ENCODE measurements around the gene RMND5A. TPM values are rescaled to one million over a fixed set of nuclear protein-coding genes. Genes with fewer than 3 reads are reported as not detected.
"Not testable (repeated sequence)": the region's sequence is repeated elsewhere in the genome, so short reads cannot be mapped to it uniquely, and the experiment has no call there.

The RMND5A gene
- total RNA-seq, 1 donor from 2014 or later: 42.0 TPM

GRCh38 chr2:86732040-86732525 lies 12.0 kb downstream of the RMND5A start:
- intact Hi-C loops (cut with micrococcal nuclease); DNase-seq (ENCODE audit: low spot score); H3K36me3 Mint-ChIP-seq (ENCODE audit: low read depth); H3K4me3 Mint-ChIP-seq; H3K27ac Mint-ChIP-seq; H3K4me1 Mint-ChIP-seq (ENCODE audit: low read depth); H3K27me3 Mint-ChIP-seq (ENCODE audit: insufficient read depth); H3K9me3 Mint-ChIP-seq: not testable (repeated sequence)

GRCh38 chr2:86732837-86733236 lies 12.7 kb downstream of the RMND5A start:
- H3K27ac Mint-ChIP-seq; H3K9me3 Mint-ChIP-seq; H3K27me3 Mint-ChIP-seq (ENCODE audit: insufficient read depth); H3K36me3 Mint-ChIP-seq (ENCODE audit: low read depth); H3K4me3 Mint-ChIP-seq; H3K4me1 Mint-ChIP-seq (ENCODE audit: low read depth); DNase-seq (ENCODE audit: low spot score); intact Hi-C loops (cut with micrococcal nuclease): not testable (repeated sequence)

GRCh38 chr2:86733528-86733927 lies 13.4 kb downstream of the RMND5A start:
- intact Hi-C loops (cut with micrococcal nuclease); H3K27me3 Mint-ChIP-seq (ENCODE audit: insufficient read depth); H3K9me3 Mint-ChIP-seq; H3K4me3 Mint-ChIP-seq; H3K4me1 Mint-ChIP-seq (ENCODE audit: low read depth); H3K36me3 Mint-ChIP-seq (ENCODE audit: low read depth); DNase-seq (ENCODE audit: low spot score); H3K27ac Mint-ChIP-seq: not testable (repeated sequence)

GRCh38 chr2:86734896-86735295 lies 14.8 kb downstream of the RMND5A start:
- H3K27me3 Mint-ChIP-seq (ENCODE audit: insufficient read depth); H3K9me3 Mint-ChIP-seq; DNase-seq (ENCODE audit: low spot score); H3K4me1 Mint-ChIP-seq (ENCODE audit: low read depth); H3K4me3 Mint-ChIP-seq; intact Hi-C loops (cut with micrococcal nuclease); H3K27ac Mint-ChIP-seq; H3K36me3 Mint-ChIP-seq (ENCODE audit: low read depth): not testable (repeated sequence)

GRCh38 chr2:86739485-86739884 lies 19.4 kb downstream of the RMND5A start:
- H3K36me3 Mint-ChIP-seq (ENCODE audit: low read depth); H3K27ac Mint-ChIP-seq; H3K4me3 Mint-ChIP-seq; H3K4me1 Mint-ChIP-seq (ENCODE audit: low read depth); intact Hi-C loops (cut with micrococcal nuclease); H3K9me3 Mint-ChIP-seq; H3K27me3 Mint-ChIP-seq (ENCODE audit: insufficient read depth); DNase-seq (ENCODE audit: low spot score): not testable (repeated sequence)

- DNase-seq (ENCODE audit: low spot score); H3K4me1 Mint-ChIP-seq (ENCODE audit: low read depth); H3K9me3 Mint-ChIP-seq; H3K36me3 Mint-ChIP-seq (ENCODE audit: low read depth); intact Hi-C loops (cut with micrococcal nuclease); H3K27me3 Mint-ChIP-seq (ENCODE audit: insufficient read depth); H3K27ac Mint-ChIP-seq; H3K4me3 Mint-ChIP-seq: not testable (repeated sequence)
Observed at GRCh38 chr2:86739889-86740288, 19.8 kb downstream of the RMND5A start.

GRCh38 chr2:86741889-86742498 lies 21.9 kb downstream of the RMND5A start:
- DNase-seq (ENCODE audit: low spot score); H3K27me3 Mint-ChIP-seq (ENCODE audit: insufficient read depth); H3K9me3 Mint-ChIP-seq; H3K4me3 Mint-ChIP-seq; H3K4me1 Mint-ChIP-seq (ENCODE audit: low read depth); intact Hi-C loops (cut with micrococcal nuclease): not testable (repeated sequence)
- Mint-ChIP-seq H3K27ac (peak overlapping the region; percentile 58), H3K36me3 (ENCODE audit: low read depth) (peaks cover 19% of the 10 kb centered on the region)

- no peaks in the 10 kb centered on the region for H3K27me3 Mint-ChIP-seq (ENCODE audit: insufficient read depth)
- H3K9me3 Mint-ChIP-seq: no peaks in the 10 kb centered on the region
- intact Hi-C loops (cut with micrococcal nuclease): no loop called here
- peaks cover 26% of the 10 kb centered on the region for H3K36me3 Mint-ChIP-seq (ENCODE audit: low read depth)
- H3K27ac Mint-ChIP-seq: no peak overlapping the region
- DNase-seq (ENCODE audit: low spot score): no peak
- H3K4me3 Mint-ChIP-seq: no peak overlapping the region
- peaks cover 12% of the 10 kb centered on the region for H3K4me1 Mint-ChIP-seq (ENCODE audit: low read depth)
Observed at GRCh38 chr2:86744152-86744551, 24.1 kb downstream of the RMND5A start.

GRCh38 chr2:86746939-86747338 lies 26.8 kb downstream of the RMND5A start:
- Mint-ChIP-seq H3K4me1 (ENCODE audit: low read depth) (peaks cover 12% of the 10 kb centered on the region), H3K27me3 (ENCODE audit: insufficient read depth) (no peaks in the 10 kb centered on the region), H3K36me3 (ENCODE audit: low read depth) (peaks cover 44% of the 10 kb centered on the region), H3K4me3 (no peak overlapping the region), H3K9me3 (peaks cover 13% of the 10 kb centered on the region), H3K27ac (no peak overlapping the region)
- intact Hi-C loops (cut with micrococcal nuclease): no loop called here
- DNase-seq (ENCODE audit: low spot score): no peak

GRCh38 chr2:86747711-86748639 lies 27.9 kb downstream of the RMND5A start:
- Mint-ChIP-seq H3K9me3 (peaks cover 13% of the 10 kb centered on the region), H3K27ac (peak overlapping the region; percentile 15), H3K4me3 (no peak overlapping the region), H3K36me3 (ENCODE audit: low read depth) (peaks cover 51% of the 10 kb centered on the region), H3K27me3 (ENCODE audit: insufficient read depth) (no peaks in the 10 kb centered on the region), H3K4me1 (ENCODE audit: low read depth) (peaks cover 9% of the 10 kb centered on the region)
- no peak for DNase-seq (ENCODE audit: low spot score)
- intact Hi-C loops (cut with micrococcal nuclease): no loop called here

GRCh38 chr2:86750240-86750839 lies 30.2 kb downstream of the RMND5A start:
- no peak overlapping the region for H3K27ac Mint-ChIP-seq
- DNase-seq (ENCODE audit: low spot score): no peak
- H3K9me3 Mint-ChIP-seq: peaks cover 13% of the 10 kb centered on the region
- H3K36me3 Mint-ChIP-seq (ENCODE audit: low read depth): peaks cover 53% of the 10 kb centered on the region
- H3K4me3 Mint-ChIP-seq: no peak overlapping the region
- no peaks in the 10 kb centered on the region for H3K27me3 Mint-ChIP-seq (ENCODE audit: insufficient read depth)
- intact Hi-C loops (cut with micrococcal nuclease): no loop called here
- peaks cover 4% of the 10 kb centered on the region for H3K4me1 Mint-ChIP-seq (ENCODE audit: low read depth)

GRCh38 chr2:86751778-86752177 lies 31.7 kb downstream of the RMND5A start:
- no peak overlapping the region for H3K27ac Mint-ChIP-seq
- DNase-seq (ENCODE audit: low spot score): no peak
- peaks cover 4% of the 10 kb centered on the region for H3K4me1 Mint-ChIP-seq (ENCODE audit: low read depth)
- H3K9me3 Mint-ChIP-seq: peaks cover 13% of the 10 kb centered on the region
- H3K4me3 Mint-ChIP-seq: no peak overlapping the region
- H3K27me3 Mint-ChIP-seq (ENCODE audit: insufficient read depth): no peaks in the 10 kb centered on the region
- H3K36me3 Mint-ChIP-seq (ENCODE audit: low read depth): peaks cover 54% of the 10 kb centered on the region
- intact Hi-C loops (cut with micrococcal nuclease): no loop called here

- no peak overlapping the region for H3K4me3 Mint-ChIP-seq
- intact Hi-C loops (cut with micrococcal nuclease): no loop called here
- no peak overlapping the region for H3K27ac Mint-ChIP-seq
- peaks cover 13% of the 10 kb centered on the region for H3K9me3 Mint-ChIP-seq
- H3K4me1 Mint-ChIP-seq (ENCODE audit: low read depth): peaks cover 6% of the 10 kb centered on the region
- H3K27me3 Mint-ChIP-seq (ENCODE audit: insufficient read depth): no peaks in the 10 kb centered on the region
- H3K36me3 Mint-ChIP-seq (ENCODE audit: low read depth): peaks cover 54% of the 10 kb centered on the region
- no peak for DNase-seq (ENCODE audit: low spot score)
Observed at GRCh38 chr2:86752934-86753333, 32.8 kb downstream of the RMND5A start.

Measured in activated T-helper 1 cell treated with anti-CD3 and anti-CD28 coated beads, Interleukin-12 subunit alpha, Interleukin-12 subunit beta, Interleukin-2, Interleukin-4 antibody, amounts not matched to agents 30 ng/mL and 10 ng/mL and 1 ng/mL, durations not matched to agents 14 hours and 24 hours and 36 hours (primary cell).